H1 (cell line): ENCODE data around the gene ASCL2. TPM values are rescaled to one million over a fixed set of nuclear protein-coding genes. Genes with fewer than 3 reads are reported as not detected.

Experiments used
- ATF2 ChIP-seq: IDR thresholded peaks from 2 replicates; pipeline ENCODE4 v1.6.1; 2012; ENCODE audit warnings: low read length, inconsistent platforms
- CEBPB ChIP-seq: IDR thresholded peaks from 2 replicates; pipeline ENCODE4 v1.6.1; 2012; ENCODE audit warnings: low read depth, low read length
- CTCF ChIP-seq, 3 experiments: IDR thresholded peaks; 1 replicate in 2 of 3; 2 replicates in 1 of 3; pipeline versions ENCODE4 v1.5.1 to v1.6.1; 2011; ENCODE audit warnings: low read length in 3 of 3, mild to moderate bottlenecking in 3 of 3, inconsistent platforms in 2 of 3, low read depth in 1 of 3, moderate library complexity in 1 of 3; ENCODE audit not compliant: insufficient read depth in 1 of 3; ENCODE audit errors: control extremely low read depth in 1 of 3
- JUN ChIP-seq: IDR thresholded peaks from 2 replicates; pipeline ENCODE4 v1.6.1; 2011; ENCODE audit warnings: low read depth, mild to moderate bottlenecking, improper control_type of control experiment, low read length
- MAFK ChIP-seq: IDR thresholded peaks from 2 replicates; pipeline ENCODE4 v1.6.1; 2012; ENCODE audit warnings: low read depth, mild to moderate bottlenecking, improper control_type of control experiment, low read length
- POLR2A ChIP-seq, 2 experiments: IDR thresholded peaks; 1 replicate in 1 of 2; 2 replicates in 1 of 2; pipeline ENCODE4 v1.6.1; 2011; ENCODE audit warnings: low read depth in 2 of 2, low read length in 2 of 2, mild to moderate bottlenecking in 2 of 2; ENCODE audit errors: control extremely low read depth in 1 of 2
- ZNF274 ChIP-seq: IDR thresholded peaks from 2 replicates; pipeline ENCODE4 v1.7.0; 2012; ENCODE audit warnings: low read length, borderline replicate concordance; ENCODE audit errors: extremely low read depth
- polyA plus RNA-seq, 7 experiments: library from polyadenylated mRNA; depleted of rRNA in 3 of 7; stranded (reverse) in 5 of 7; unstranded in 2 of 7; fragments of >200 nt in 5 of 7; fragments of 200-250 nt in 2 of 7; gene quantifications; 1 replicate in 5 of 7; 2 replicates in 1 of 7; 4 replicates in 1 of 7; pipeline versions ENCODE4 v1.2.1 to v1.2.3, GENCODE V29; 2011 to 2013; ENCODE audit warnings: missing spikeins in 2 of 7, mixed read lengths in 2 of 7
- total RNA-seq: library from RNA; stranded (reverse); fragmentation: NEBNext Ultra II Directional; extraction: Animal tissue kit (Norgen Biotek cat#: 25700); gene quantifications from 2 replicates; pipeline ENCODE4 v1.2.1, GENCODE V29; 2021
- TF ChIP-seq, protein P1 (sequence below): IDR thresholded peaks from 2 replicates; pipeline ENCODE4 v1.6.1; 2011; ENCODE audit warnings: low read length, improper control_type of control experiment

The ASCL2 gene
- total and polyA plus RNA-seq, 2 of the 8 experiments (the other 6 are each of a cell fraction or from before 2014, with no cell fraction given): 0.51 to 0.56 TPM

- TF ChIP-seq CTCF (IDR thresholded peaks at IDR 0.05; ENCODE audit: control extremely low read depth in 1 of 3, insufficient read depth in 1 of 3, low read depth in 1 of 3, low read length in 3 of 3) (peak; percentile 89 to 94 (median 94)), CEBPB (no peak), MAFK (no peak), ZNF274 (no peak), POLR2A (IDR thresholded peaks at IDR 0.05; ENCODE audit: control extremely low read depth in 1 of 2, low read depth in 2 of 2, low read length in 2 of 2) (no peak), JUN (no peak), ATF2 (no peak)
- TF ChIP-seq, protein P1, sequence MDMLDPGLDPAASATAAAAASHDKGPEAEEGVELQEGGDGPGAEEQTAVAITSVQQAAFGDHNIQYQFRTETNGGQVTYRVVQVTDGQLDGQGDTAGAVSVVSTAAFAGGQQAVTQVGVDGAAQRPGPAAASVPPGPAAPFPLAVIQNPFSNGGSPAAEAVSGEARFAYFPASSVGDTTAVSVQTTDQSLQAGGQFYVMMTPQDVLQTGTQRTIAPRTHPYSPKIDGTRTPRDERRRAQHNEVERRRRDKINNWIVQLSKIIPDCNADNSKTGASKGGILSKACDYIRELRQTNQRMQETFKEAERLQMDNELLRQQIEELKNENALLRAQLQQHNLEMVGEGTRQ: no peak
Measured at GRCh38 chr11:2305140-2305778, 34.9 kb upstream of the ASCL2 start (continued).
